ENCODE data around the gene RING1.

DNA sequence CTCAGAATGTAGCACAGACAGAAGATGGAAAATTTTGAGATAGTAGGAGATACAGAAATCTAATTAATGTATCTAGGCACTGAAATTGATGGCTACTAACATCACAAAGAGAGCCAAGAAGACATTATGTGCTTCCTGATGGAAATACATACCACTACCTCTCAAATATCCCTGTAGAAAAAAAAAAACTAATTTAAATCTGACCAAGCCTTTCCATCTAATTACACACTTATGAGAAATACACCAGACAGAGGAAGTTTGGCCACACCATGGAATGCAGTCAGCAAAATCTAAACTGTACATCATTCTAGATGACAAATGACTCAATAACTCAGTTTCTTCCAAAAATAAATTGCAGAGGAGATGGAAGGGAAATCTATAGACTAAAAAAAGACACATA lies 44.5 kb downstream of the RING1 start:
- TF ChIP-seq, protein P1, sequence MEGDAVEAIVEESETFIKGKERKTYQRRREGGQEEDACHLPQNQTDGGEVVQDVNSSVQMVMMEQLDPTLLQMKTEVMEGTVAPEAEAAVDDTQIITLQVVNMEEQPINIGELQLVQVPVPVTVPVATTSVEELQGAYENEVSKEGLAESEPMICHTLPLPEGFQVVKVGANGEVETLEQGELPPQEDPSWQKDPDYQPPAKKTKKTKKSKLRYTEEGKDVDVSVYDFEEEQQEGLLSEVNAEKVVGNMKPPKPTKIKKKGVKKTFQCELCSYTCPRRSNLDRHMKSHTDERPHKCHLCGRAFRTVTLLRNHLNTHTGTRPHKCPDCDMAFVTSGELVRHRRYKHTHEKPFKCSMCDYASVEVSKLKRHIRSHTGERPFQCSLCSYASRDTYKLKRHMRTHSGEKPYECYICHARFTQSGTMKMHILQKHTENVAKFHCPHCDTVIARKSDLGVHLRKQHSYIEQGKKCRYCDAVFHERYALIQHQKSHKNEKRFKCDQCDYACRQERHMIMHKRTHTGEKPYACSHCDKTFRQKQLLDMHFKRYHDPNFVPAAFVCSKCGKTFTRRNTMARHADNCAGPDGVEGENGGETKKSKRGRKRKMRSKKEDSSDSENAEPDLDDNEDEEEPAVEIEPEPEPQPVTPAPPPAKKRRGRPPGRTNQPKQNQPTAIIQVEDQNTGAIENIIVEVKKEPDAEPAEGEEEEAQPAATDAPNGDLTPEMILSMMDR (IDR thresholded peaks at IDR 0.05; ENCODE audit: low read length), result no peak
- no peak for TF ChIP-seq EZH2 (optimal IDR thresholded peaks at IDR 0.05; ENCODE audit: low read depth, low read length)
- no peak for TF ChIP-seq EZH2phosphoT487 (IDR thresholded peaks at IDR 0.05; ENCODE audit: low read length)
